Measurements from ENCODE around the gene RBM33. TPM values are rescaled to one million over a fixed set of nuclear protein-coding genes. Genes with fewer than 3 reads are reported as not detected.

Gene RBM33
- total and polyA plus RNA-seq, 2 of the 8 experiments (the other 6 are each of a cell fraction or from before 2014, with no cell fraction given) = 16.5 to 64.6 TPM

GRCh38 chr7:155647734-155648133 is 3.3 kb downstream of the RBM33 start (continued):
- TF ChIP-seq CHD7 (IDR thresholded peaks at IDR 0.05; ENCODE audit: insufficient replicate concordance, low read length) (no peak), CBX8 (IDR thresholded peaks at IDR 0.05; ENCODE audit: borderline replicate concordance, low read depth, low read length) (no peak), EGR1 (IDR thresholded peaks at IDR 0.05; ENCODE audit: borderline replicate concordance, low read depth, low read length) (no peak), RXRA (IDR thresholded peaks at IDR 0.05; ENCODE audit: insufficient read depth, low read depth, low read length) (no peak), POLR2A (IDR thresholded peaks at IDR 0.05; ENCODE audit: control extremely low read depth in 1 of 2, low read depth in 2 of 2, low read length in 2 of 2) (no peak), GABPA (IDR thresholded peaks at IDR 0.05; ENCODE audit: borderline replicate concordance, insufficient read depth, low read length) (no peak), PHF8 (conservative IDR thresholded peaks at IDR 0.05; ENCODE audit: low read depth, low read length) (no peak), POU5F1 (IDR thresholded peaks at IDR 0.05; ENCODE audit: low read depth, low read length) (no peak), TAF7 (optimal IDR thresholded peaks at IDR 0.05; ENCODE audit: borderline replicate concordance, low read depth, low read length) (no peak)
